Keratinocyte (primary cell): ENCODE data around the gene BOLA1.

Source experiments
- CTCF ChIP-seq, 3 experiments: IDR thresholded peaks in 1 of 3; conservative IDR thresholded peaks in 1 of 3; optimal IDR thresholded peaks in 1 of 3; 2 replicates in 2 of 3; 3 replicates in 1 of 3; pipeline versions ENCODE3 to v1.5.1; 2011; ENCODE audit warnings: low read length in 3 of 3, mild to moderate bottlenecking in 3 of 3, moderate library complexity in 2 of 3, control low read depth in 1 of 3, inconsistent platforms in 1 of 3; ENCODE audit not compliant: insufficient read depth in 2 of 3; ENCODE audit errors: extremely low read depth in 1 of 3
- EZH2 ChIP-seq: IDR thresholded peaks from one replicate; pipeline ENCODE4 v1.6.1; 2012; ENCODE audit warnings: inconsistent platforms, mild to moderate bottlenecking, low read length, moderate library complexity

- TF ChIP-seq EZH2 (no peak), CTCF (optimal IDR thresholded peaks at IDR 0.05 in 1 of 3, IDR thresholded peaks at IDR 0.05 in 1 of 3, conservative IDR thresholded peaks at IDR 0.05 in 1 of 3; ENCODE audit: extremely low read depth in 1 of 3, insufficient read depth in 2 of 3, low read length in 3 of 3) (no peak)
Observed at GRCh38 chr1:149949911-149950310, 50.5 kb downstream of the BOLA1 start.
